ENCODE measurements around the gene DERL3.

- TF ChIP-seq ZNF274 (IDR thresholded peaks at IDR 0.05; ENCODE audit: low read depth, low read length) = no peak
- no peak for TF ChIP-seq YY1 (IDR thresholded peaks at IDR 0.05; ENCODE audit: insufficient read depth, insufficient read length)
- TF ChIP-seq SUZ12 (IDR thresholded peaks at IDR 0.05; ENCODE audit: extremely low read depth, insufficient read depth, insufficient read length) = no peak
Observed at GRCh38 chr22:23801238-23801821, 37.5 kb downstream of the DERL3 start.
